GM12892 (cell line): ENCODE results near the gene WASF3.
"Not testable (repeated sequence)": the region's sequence is repeated elsewhere in the genome, so short reads cannot be mapped to it uniquely, and the experiment has no call there.

Source experiments
- DNase-seq: peaks from one replicate; pipeline ENCODE4 v3.0.0; 2011; ENCODE audit not compliant: insufficient read length
- FAIRE-seq: peaks from 2 replicates; lab custom pipeline; 2011; peaks lifted over from hg19 to GRCh38; lab: Jason Lieb, UNC
- POLR2A ChIP-seq: IDR thresholded peaks from 2 replicates; pipeline ENCODE4 v1.6.1; 2011; ENCODE audit warnings: low read depth, low read length, control low read depth
- POLR2AphosphoS5 ChIP-seq: IDR thresholded peaks from 2 replicates; pipeline ENCODE4 v1.6.1; 2011; ENCODE audit warnings: low read depth, low read length, control low read depth
- TAF1 ChIP-seq: IDR thresholded peaks from 2 replicates; pipeline ENCODE4 v1.6.1; 2011; ENCODE audit warnings: low read depth, mild to moderate bottlenecking, control low read depth, low read length, borderline replicate concordance

WASF3 gene

DNA sequence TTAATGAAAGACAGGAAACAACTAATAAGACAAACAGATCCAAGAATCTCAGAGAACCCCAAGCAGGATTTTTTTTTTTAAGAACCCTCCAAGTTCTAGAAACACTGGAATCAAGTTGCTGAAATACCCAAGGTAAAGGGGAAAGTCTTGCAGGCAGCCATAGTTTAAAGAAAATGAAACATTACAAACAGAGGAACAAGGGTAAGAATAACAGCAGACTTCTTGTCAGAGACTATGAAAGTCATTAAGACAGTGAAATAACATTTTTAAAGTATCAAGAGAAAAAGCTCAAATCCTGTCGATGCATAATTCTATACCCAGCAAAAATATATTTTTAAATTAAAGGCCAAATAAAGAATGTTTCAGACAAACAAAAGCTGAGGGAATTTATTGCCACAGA lies 67.1 kb downstream of the WASF3 start:
- DNase-seq (no peak), FAIRE-seq (no peak)
- TF ChIP-seq POLR2A (no peak), POLR2AphosphoS5 (no peak), TAF1 (no peak)

DNA sequence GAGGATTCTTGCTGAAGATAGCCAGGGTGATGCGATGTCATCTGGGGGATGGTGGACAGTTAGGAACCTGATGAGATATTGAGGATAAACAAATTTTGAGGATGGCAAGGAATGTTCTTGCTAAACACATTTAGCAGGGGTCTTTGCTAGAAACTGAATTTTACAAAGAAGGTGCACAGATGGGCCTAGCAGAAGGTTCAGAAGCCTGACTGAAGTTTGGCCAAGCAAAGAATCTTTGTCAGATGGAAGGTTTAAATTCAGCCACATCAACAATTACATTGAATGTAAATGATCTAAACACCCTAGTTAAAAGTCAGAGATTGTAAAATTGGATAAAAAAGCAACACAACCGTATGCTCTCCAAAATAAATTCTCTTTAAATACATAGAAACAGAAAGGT lies 68.8 kb downstream of the WASF3 start:
- TF ChIP-seq POLR2A, result no peak
- TF ChIP-seq POLR2AphosphoS5, result no peak
- no peak for TF ChIP-seq TAF1
- FAIRE-seq (no peak), DNase-seq (no peak)

DNA sequence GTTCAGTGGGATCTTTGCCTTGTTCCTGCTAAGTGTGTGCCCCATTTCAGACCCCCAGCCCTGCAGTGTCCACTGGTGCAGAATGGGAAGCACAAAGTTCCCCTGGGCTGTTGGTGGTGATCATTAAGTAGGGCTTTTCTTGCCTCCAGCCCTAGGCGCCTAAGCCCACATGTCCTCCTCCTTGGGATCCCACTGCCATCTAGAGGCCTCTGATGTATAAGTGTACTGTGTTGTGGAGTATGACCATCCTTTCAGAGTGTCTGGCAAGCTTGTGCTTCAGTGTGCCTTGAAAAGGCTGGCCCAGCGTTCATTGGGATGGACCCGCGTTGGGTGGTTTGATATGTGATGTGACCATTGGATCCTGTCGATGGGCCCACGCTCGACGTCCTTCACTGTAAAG lies 71.2 kb downstream of the WASF3 start:
- no peak for TF ChIP-seq POLR2AphosphoS5
- TF ChIP-seq POLR2A, result no peak
- TF ChIP-seq TAF1, result no peak
- DNase-seq, result no peak

GRCh38 chr13:26629260-26629825 lies 71.9 kb downstream of the WASF3 start:
- no peak for FAIRE-seq

More for the DNA sequence above, 71.2 kb downstream of the WASF3 start:
- no peak for FAIRE-seq

GRCh38 chr13:26635634-26636033 lies 78.2 kb downstream of the WASF3 start:
- DNase-seq, FAIRE-seq: not testable (repeated sequence)

More at GRCh38 chr13:26629260-26629825, 71.9 kb downstream of the WASF3 start:
- DNase-seq, result no peak
- TF ChIP-seq POLR2AphosphoS5, result no peak

GRCh38 chr13:26636073-26636472 lies 78.6 kb downstream of the WASF3 start:
- FAIRE-seq, DNase-seq: not testable (repeated sequence)

- DNase-seq (no peak), FAIRE-seq (no peak)
- TF ChIP-seq POLR2AphosphoS5 (no peak), TAF1 (no peak), POLR2A (no peak)
Observed at GRCh38 chr13:26646603-26647002, 89.1 kb downstream of the WASF3 start.

- FAIRE-seq (no peak), DNase-seq (no peak)
- no peak for TF ChIP-seq TAF1
- TF ChIP-seq POLR2A, result no peak
- no peak for TF ChIP-seq POLR2AphosphoS5
Observed at GRCh38 chr13:26651234-26651633, 93.8 kb downstream of the WASF3 start.

DNA sequence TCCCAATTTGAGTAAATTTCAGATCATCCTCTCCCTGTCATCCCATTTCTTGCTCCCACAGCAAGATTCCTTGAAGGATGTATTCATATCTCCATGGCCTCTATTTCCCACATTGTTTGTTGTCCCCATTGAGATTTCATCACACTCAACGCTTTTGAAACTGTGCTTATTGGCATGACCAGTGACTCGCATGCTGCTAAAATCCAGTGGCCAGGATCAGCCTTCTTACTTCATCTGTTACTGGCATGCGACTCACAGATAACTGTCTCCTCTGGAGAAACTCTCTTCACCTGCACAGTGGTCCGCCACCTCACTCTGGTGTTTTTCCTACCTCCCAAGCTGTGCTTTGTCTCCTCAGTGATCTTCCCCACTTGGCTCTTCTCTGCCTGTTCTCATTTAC lies 95.8 kb downstream of the WASF3 start:
- TF ChIP-seq POLR2A (no peak), TAF1 (no peak), POLR2AphosphoS5 (no peak)
- DNase-seq (no peak), FAIRE-seq (no peak)

DNA sequence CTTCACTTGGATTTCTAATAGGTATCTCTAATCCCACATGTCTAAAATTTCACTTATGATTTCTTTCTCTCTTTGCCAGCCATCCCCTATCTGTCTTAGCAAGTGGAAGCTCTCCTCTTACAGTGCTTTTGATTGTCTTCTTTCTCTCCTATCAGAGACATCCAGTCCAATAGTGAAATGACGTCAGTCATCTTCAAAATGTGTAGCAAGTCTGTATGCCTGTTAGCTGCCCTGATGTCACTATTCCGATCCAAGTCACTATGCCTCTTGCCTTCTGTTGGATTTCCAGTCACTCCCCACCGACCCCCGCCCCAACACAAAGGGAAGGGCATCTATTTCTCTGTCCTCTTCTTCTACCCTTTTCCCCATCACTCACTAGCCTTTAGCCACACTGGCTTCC lies 96.4 kb downstream of the WASF3 start:
- DNase-seq (no peak), FAIRE-seq (no peak)
- no peak for TF ChIP-seq POLR2A
- no peak for TF ChIP-seq POLR2AphosphoS5
- no peak for TF ChIP-seq TAF1

GRCh38 chr13:26656919-26657318 lies 99.4 kb downstream of the WASF3 start:
- no peak for FAIRE-seq
- TF ChIP-seq TAF1 (no peak), POLR2A (no peak), POLR2AphosphoS5 (no peak)
- DNase-seq, result no peak

GRCh38 chr13:26658448-26659385 lies 101.2 kb downstream of the WASF3 start:
- TF ChIP-seq POLR2AphosphoS5 (no peak), POLR2A (no peak), TAF1 (no peak)
- FAIRE-seq (no peak), DNase-seq (no peak)
